B cell (primary cell): ENCODE measurements around the gene PLK2. TPM values are rescaled to one million over a fixed set of nuclear protein-coding genes. Genes with fewer than 3 reads are reported as not detected.

Source experiments
- ATAC-seq: fragments of 200-7000 bp; cut with Tn5 transposase; one replicate; pipeline ENCODE4 v1.10.0; 2021; ENCODE audit warnings: low read depth, mild to moderate bottlenecking, moderate number of reproducible peaks, moderate library complexity
- CTCF ChIA-PET: fragments of 350-600 bp; sonication (Branson Sonifier 250); formaldehyde crosslinking; loops from one replicate; lab custom pipeline; 2021; ENCODE audit warnings: antibody characterized with exemption, inconsistent platforms; lab: Charles Lee
- POLR2A ChIA-PET: fragments of 350-600 bp; sonication (Branson Sonifier 250); formaldehyde crosslinking; loops from one replicate; lab custom pipeline; 2021; ENCODE audit warnings: antibody characterized with exemption; lab: Charles Lee
- DNase-seq: peaks from one replicate; pipeline ENCODE4 v3.0.0; 2013
- H2AFZ ChIP-seq: 2 replicates; pipeline ENCODE4 v1.6.1; 2012; ENCODE audit warnings: mild to moderate bottlenecking, low read depth, low read length; ENCODE audit not compliant: insufficient read depth, poor library complexity, severe bottlenecking
- H3K27ac ChIP-seq, 2 donors: 1 replicate in 1 of 2; 2 replicates in 1 of 2; pipeline ENCODE4 v1.5.1; 2012 to 2013; ENCODE audit warnings: low read length in 2 of 2, mild to moderate bottlenecking in 2 of 2, moderate library complexity in 1 of 2
- H3K27me3 ChIP-seq, 4 experiments: fragments of 200-600 bp in 1 of 4; sonication (generic) in 1 of 4; replicated peaks in 1 of 4; 1 replicate in 2 of 4; 2 replicates in 2 of 4; pipeline versions ENCODE4 v1.6.1 to v1.7.0; 2013 to 2016; ENCODE audit warnings: low read length in 3 of 4, mild to moderate bottlenecking in 2 of 4, mixed read lengths in 1 of 4, moderate library complexity in 1 of 4; ENCODE audit not compliant: insufficient read depth in 4 of 4, control insufficient read depth in 3 of 4; ENCODE audit errors: control extremely low read depth in 1 of 4
- H3K36me3 ChIP-seq, 2 experiments: replicated peaks in 1 of 2; 1 replicate in 1 of 2; 2 replicates in 1 of 2; pipeline versions ENCODE4 v1.6.1 to v1.7.1; 2013; ENCODE audit warnings: low read length in 1 of 2; ENCODE audit not compliant: insufficient read depth in 2 of 2, control insufficient read depth in 1 of 2; ENCODE audit errors: control extremely low read depth in 1 of 2, extremely low read depth in 1 of 2
- H3K4me1 ChIP-seq, 2 donors: fragments of 200-600 bp in 1 of 2; sonication (generic) in 1 of 2; 1 replicate in 1 of 2; 2 replicates in 1 of 2; pipeline versions ENCODE4 v1.5.1 to v1.6.1; 2013 to 2017; ENCODE audit warnings: low read length in 2 of 2; ENCODE audit not compliant: control insufficient read depth in 2 of 2, insufficient read depth in 2 of 2
- H3K4me2 ChIP-seq: replicated peaks from 2 replicates; pipeline ENCODE3; 2012; ENCODE audit warnings: mild to moderate bottlenecking, low read depth, low read length; ENCODE audit not compliant: poor library complexity, severe bottlenecking
- H3K4me3 ChIP-seq, 5 experiments: fragments of 200-600 bp in 1 of 5; sonication (generic) in 1 of 5; 1 replicate in 3 of 5; 2 replicates in 2 of 5; pipeline versions ENCODE4 v1.5.1 to v1.7.0; 2011 to 2016; ENCODE audit warnings: low read length in 4 of 5, mild to moderate bottlenecking in 4 of 5, low read depth in 2 of 5, control low read depth in 1 of 5, moderate library complexity in 1 of 5; ENCODE audit not compliant: insufficient read depth in 1 of 5; ENCODE audit errors: control extremely low read depth in 1 of 5, extremely low read depth in 1 of 5
- H3K79me2 ChIP-seq: fragments of 200-600 bp; sonication (generic); one replicate; pipeline ENCODE4 v1.6.0; 2016; ENCODE audit warnings: low read length; ENCODE audit not compliant: control insufficient read depth, insufficient read depth
- H3K9ac ChIP-seq: fragments of 200-600 bp; sonication (generic); 2 replicates; pipeline ENCODE4 v1.6.1; 2017; ENCODE audit warnings: mild to moderate bottlenecking, low read length, moderate library complexity
- H3K9me3 ChIP-seq, 3 donors: one replicate each; pipeline versions ENCODE4 v1.6.1 to v1.7.1; 2013; ENCODE audit warnings: low read length in 2 of 3; ENCODE audit not compliant: control insufficient read depth in 2 of 3, insufficient read depth in 1 of 3; ENCODE audit errors: control extremely low read depth in 1 of 3
- H4K20me1 ChIP-seq: 2 replicates; pipeline ENCODE4 v1.6.0; 2012; ENCODE audit warnings: mild to moderate bottlenecking, low read length; ENCODE audit not compliant: insufficient read depth, control insufficient read depth, poor library complexity, severe bottlenecking
- H3K27ac Mint-ChIP-seq: one replicate; pipeline ENCODE4 v1.8.0; 2021; ENCODE audit warnings: mixed read lengths
- H3K27me3 Mint-ChIP-seq: one replicate; pipeline ENCODE4 v1.8.0; 2021; ENCODE audit warnings: mixed read lengths
- H3K4me1 Mint-ChIP-seq: one replicate; pipeline ENCODE4 v1.8.0; 2021; ENCODE audit warnings: mixed read lengths
- H3K4me3 Mint-ChIP-seq: one replicate; pipeline ENCODE4 v1.8.0; 2021; ENCODE audit warnings: mixed read lengths
- H3K9me3 Mint-ChIP-seq: one replicate; pipeline ENCODE4 v1.8.0; 2022; ENCODE audit warnings: mixed read lengths; ENCODE audit not compliant: insufficient read depth
- CTCF ChIP-seq: fragments of 200-600 bp; IDR thresholded peaks from one replicate; pipeline ENCODE4 v1.8.0; 2022; ENCODE audit warnings: antibody characterized with exemption, mild to moderate bottlenecking
- EZH2 ChIP-seq: IDR thresholded peaks from 2 replicates; pipeline ENCODE4 v1.6.1; 2012; ENCODE audit warnings: borderline replicate concordance, low read depth, mild to moderate bottlenecking, moderate library complexity, low read length; ENCODE audit not compliant: insufficient read depth, poor library complexity, severe bottlenecking
- whole genome bisulfite sequencing: methylation state at CpG from one replicate; pipeline ENCODE4 v1.1.5; 2013; ENCODE audit warnings: missing lambda C conversion rate; ENCODE audit not compliant: insufficient coverage; 5-methylcytosine and 5-hydroxymethylcytosine counted together
- intact Hi-C: fragments of 100-400 bp; cut with micrococcal nuclease; formaldehyde crosslinking; loops from one replicate; pipeline ENCODE4 v1.10.0; 2022
- polyA plus RNA-seq: library from polyadenylated mRNA; depleted of rRNA; stranded (reverse); fragments of >200 nt; gene quantifications from 2 replicates; pipeline ENCODE4 v1.2.3, GENCODE V29; 2012
- total RNA-seq, 2 donors: library from RNA; stranded (reverse); fragments of 120-200 nt in 1 of 2; gene quantifications; 1 replicate in 1 of 2; 2 replicates in 1 of 2; pipeline versions ENCODE4 v1.2.3 to v1.2.4, GENCODE V29; 2013 to 2022

Gene PLK2
- total and polyA plus RNA-seq, 2 donors (not counting 1 experiment from before 2014, with no cell fraction given): 32.2 to 47.2 TPM

GRCh38 chr5:58490402-58491050, 30.6 kb upstream of the PLK2 start:
- no peaks in the 10 kb centered on the region for H3K27me3 ChIP-seq
- peak overlapping the region; percentile 40 for H3K9ac ChIP-seq
- peaks cover 26 to 51% of the 10 kb centered on the region in 2 donors for H3K4me1 ChIP-seq
- DNase-seq (peak; percentile 63), ATAC-seq (peak; percentile 57)
- H3K9me3 ChIP-seq: peaks cover 0 to 3% (median 0%) of the 10 kb centered on the region in 3 donors
- 0% methylated on average over 1 of the region's 4 CpGs for WGBS
- peak overlapping the region; percentile 78 for H3K4me2 ChIP-seq
- peak overlapping the region; percentile 30 for H2AFZ ChIP-seq
- H4K20me1 ChIP-seq: no peaks in the 10 kb centered on the region
- peaks cover 42% of the 10 kb centered on the region for H3K79me2 ChIP-seq
- H3K27ac Mint-ChIP-seq: peak overlapping the region; percentile 88
- peaks cover 56% of the 10 kb centered on the region for H3K4me1 Mint-ChIP-seq
- peak overlapping the region; percentile 73 to 90 for H3K27ac ChIP-seq
- intact Hi-C loops: loop anchor here (1.0 to 10.0 kb wide), 8 partner anchors 10 to 1314 kb away; partner anchors contain the start of genes PLK2 and RAB3C
- H3K9me3 Mint-ChIP-seq: peaks cover 2% of the 10 kb centered on the region
- ChIA-PET CTCF (interaction anchor here (1.6 to 4.3 kb wide), 3 partner anchors 13 to 30 kb away, joined by 5 to 24 read pairs (median 10); no protein-coding TSS in a partner anchor), POLR2A (interaction anchor here (1.9 kb wide), 1 partner anchor 16 kb away, joined by 6 read pairs; no protein-coding TSS in a partner anchor)
- peak overlapping the region in 4 of 5 experiments; percentile 2 to 98 (median 51) for H3K4me3 ChIP-seq
- H3K27me3 Mint-ChIP-seq: no peaks in the 10 kb centered on the region
- TF ChIP-seq EZH2 (no peak), CTCF (no peak)
- H3K36me3 ChIP-seq: peaks cover 8 to 22% of the 10 kb centered on the region in 2 experiments
- peak overlapping the region; percentile 68 for H3K4me3 Mint-ChIP-seq

- POLR2A ChIA-PET: interaction anchor here (0.7 kb wide), 1 partner anchor 1536 kb away, joined by 3 read pairs; no protein-coding TSS in a partner anchor
- Mint-ChIP-seq H3K27me3 (no peaks in the 10 kb centered on the region), H3K4me3 (peak overlapping the region; percentile 14), H3K4me1 (peaks cover 28% of the 10 kb centered on the region), H3K9me3 (no peaks in the 10 kb centered on the region), H3K27ac (no peak overlapping the region)
- Histone ChIP-seq H3K9ac (no peak overlapping the region), H2AFZ (no peak overlapping the region), H3K27ac (no peak overlapping the region), H3K36me3 (no peaks in the 10 kb centered on the region), H3K27me3 (no peaks in the 10 kb centered on the region), H3K4me3 (no peak overlapping the region), H4K20me1 (no peaks in the 10 kb centered on the region), H3K9me3 (no peaks in the 10 kb centered on the region), H3K4me2 (no peak overlapping the region), H3K4me1 (peaks cover 45 to 58% of the 10 kb centered on the region in 2 donors), H3K79me2 (no peaks in the 10 kb centered on the region)
- WGBS: no CpG with 5 or more reads among the region's 1 CpG
- no peak for TF ChIP-seq CTCF
- no peak for TF ChIP-seq EZH2
- ATAC-seq (no peak), DNase-seq (no peak)
- intact Hi-C loops: loop anchor here (10.0 kb wide), 1 partner anchor 1451 kb away; no protein-coding TSS in a partner anchor
- CTCF ChIA-PET: interaction anchor here (0.8 to 4.5 kb wide), 5 partner anchors 9 to 394 kb away, joined by 3 to 27 read pairs (median 5); no protein-coding TSS in a partner anchor
Observed at GRCh38 chr5:58486290-58486689, 26.4 kb upstream of the PLK2 start.
